HG03457 (cell line): Measurements from ENCODE around the gene LARP4B.
"Not testable (repeated sequence)": the region's sequence is repeated elsewhere in the genome, so short reads cannot be mapped to it uniquely, and the experiment has no call there.

ENCODE experiments used
- ATAC-seq: cut with Tn5 transposase; IDR thresholded peaks from one replicate; pipeline ENCODE4 v1.9.1; 2021; ENCODE audit warnings: moderate number of reproducible peaks; ENCODE audit not compliant: unreplicated experiment

LARP4B gene

DNA sequence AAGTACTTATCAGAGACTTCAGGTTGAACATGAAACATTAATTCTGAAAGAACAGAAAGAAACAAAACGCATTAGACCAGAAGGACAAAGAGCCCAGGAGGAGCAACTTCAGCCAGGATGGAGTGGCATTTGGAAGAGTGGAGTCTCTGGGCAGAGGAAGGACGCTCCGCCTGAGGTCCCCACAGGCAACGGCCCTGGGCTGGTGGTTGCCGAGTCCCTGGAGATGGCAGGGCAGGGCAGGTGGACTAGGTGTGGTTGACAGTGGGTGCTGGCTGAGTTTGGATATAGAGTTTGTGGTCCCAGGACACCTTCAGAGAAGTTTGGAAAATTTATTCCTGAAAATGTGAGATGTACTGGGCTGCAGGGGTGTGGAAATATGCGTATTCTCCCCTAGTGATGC lies 27.4 kb upstream of the LARP4B start:
- no peak for ATAC-seq

DNA sequence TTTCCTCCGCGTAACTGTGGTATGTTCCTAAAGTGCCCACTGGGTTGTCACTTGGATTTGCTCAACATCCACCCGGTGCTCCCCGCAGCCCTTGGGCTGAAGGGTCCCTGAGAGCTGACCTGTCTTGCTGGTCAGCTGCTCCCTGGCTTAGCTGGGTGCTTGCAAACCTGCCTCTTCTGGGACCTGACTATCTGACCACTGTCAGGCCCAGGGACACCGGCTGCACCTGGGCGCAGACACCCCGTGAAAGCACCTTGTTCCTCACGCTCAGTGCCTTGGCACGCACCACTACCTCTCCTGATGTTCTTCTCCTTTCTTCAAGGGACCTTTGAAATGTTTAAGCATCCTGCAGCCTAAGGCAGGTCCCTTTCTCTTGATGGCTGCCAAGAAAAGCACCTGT lies 26.6 kb upstream of the LARP4B start:
- no peak for ATAC-seq

DNA sequence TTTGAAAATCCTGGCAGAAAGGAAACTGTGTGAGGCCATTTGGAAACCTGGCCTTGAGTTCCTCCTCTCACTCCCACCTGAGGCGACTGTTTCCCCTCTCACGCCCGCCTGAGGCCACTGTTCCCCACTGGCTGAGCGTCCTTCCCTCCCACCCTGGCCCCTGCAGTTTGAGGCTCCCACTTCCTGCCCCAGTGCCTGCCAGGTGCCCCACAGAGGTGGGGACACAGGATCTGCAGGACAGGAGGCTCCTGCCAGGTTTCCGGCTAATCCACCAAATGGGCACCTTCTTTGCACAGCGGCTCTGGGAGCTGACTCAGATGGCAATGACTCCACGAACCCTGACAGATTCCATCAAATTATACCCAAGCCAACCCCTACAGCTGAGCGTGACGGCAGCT lies 24.3 kb upstream of the LARP4B start:
- no peak for ATAC-seq

DNA sequence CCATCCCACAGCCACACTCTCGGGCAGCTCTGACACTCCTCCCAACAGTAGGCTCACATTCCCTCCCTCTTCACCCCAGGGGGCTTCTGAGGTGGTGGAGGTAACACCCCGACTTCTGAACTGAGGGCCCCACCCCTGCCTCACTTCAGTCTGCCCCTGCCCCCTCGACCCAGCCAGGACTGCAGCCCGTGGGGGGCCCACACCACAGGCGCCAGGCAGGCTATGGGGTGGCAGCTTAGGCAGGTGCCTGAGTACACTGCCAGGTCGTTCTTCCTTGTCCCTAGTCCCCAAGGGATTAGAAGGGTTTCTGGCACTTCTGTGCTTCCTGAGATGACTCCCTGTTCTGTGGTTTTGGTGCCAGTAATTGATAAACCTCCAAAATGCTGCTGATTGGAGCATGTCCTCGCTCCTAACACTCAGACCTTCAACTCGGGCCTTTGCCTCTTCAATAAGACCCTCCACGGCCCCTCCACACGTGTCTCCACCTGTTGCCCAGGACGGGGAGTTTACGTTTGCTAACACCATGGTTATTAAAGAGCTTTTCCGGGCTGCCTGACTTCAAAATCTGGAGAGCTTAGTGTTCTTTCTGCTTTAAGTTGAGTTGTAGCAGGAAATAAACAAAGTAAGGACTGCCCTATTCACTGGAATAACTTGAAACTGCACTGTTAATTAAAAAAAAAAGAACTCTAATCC lies 23.8 kb upstream of the LARP4B start:
- no peak for ATAC-seq

DNA sequence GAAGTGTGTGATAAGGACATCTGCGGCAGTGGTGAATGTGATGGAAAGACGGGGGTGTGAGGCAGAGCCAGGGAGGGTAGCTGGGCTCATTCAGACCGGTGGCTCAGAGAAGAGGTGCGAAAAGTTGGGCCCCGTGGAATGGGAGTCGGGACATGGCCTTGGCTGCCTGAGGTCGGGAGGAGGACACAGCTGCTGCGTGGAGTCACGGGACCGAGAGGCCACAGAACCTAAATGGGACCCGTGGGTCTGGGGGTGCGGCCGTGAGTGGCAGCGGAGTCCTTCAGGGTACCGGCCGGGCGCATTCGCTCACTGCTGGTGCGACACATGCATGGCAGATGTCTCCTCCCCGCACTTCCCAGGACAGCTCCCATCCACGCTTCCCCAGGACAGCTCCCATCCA lies 22.9 kb upstream of the LARP4B start:
- no peak for ATAC-seq

DNA sequence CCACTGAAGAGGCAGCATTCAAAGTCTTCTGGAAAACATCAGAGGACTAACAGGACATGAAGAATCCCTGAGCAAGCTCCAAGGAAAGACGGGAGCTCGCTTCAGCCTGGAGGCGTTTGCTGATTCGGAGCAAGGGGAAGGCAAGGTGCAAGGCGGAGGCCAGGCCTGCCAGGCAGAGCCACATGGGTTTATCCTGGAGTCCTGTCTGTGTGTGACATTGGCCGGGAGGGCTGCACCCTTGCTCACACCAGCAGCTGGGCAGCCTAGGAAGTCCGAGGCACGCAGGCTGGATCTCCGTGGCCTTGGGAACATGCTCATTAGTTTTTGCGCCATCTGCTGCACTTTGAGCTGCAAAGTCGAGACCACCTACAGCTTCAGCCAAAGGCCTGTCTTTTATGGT lies 22.3 kb upstream of the LARP4B start:
- no peak for ATAC-seq

DNA sequence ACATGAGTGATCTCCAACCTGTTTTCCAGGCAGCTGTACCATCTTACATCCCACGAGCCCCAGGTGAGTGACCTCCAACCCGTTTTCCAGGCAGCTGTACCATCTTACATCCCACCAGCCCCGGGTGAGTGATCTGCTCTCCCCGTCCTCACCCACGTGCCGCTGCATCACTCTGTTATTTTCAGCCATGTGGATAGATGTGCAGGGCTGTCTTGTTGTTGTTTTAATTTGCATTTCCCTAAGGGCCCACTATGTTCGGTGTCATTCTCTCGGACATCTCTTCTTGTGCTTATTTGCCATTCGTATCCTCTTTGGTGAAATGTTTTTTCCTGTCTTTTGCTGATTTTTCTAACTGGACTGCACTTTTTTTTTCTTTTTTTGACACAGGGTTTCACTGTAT lies 17.9 kb upstream of the LARP4B start:
- ATAC-seq: no peak

DNA sequence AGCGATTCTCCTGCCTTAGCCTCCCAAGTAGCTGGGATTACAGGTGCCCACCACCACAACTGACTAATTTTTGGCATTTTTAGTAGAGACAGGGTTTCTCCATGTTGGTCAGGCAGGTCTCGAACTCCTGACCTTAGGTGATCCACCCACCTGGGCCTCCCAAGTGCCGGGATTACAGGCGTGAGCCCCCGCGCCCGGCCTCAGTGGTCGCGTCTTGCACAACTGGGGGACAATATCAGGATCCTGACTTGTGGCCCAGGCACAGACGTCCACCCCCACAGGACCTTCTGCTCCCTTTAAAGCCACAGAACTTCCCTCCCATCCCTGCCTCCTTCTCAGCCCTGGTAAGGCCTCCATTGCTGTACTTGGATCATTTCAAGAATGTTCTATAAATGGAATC lies 16.8 kb upstream of the LARP4B start:
- no peak for ATAC-seq

DNA sequence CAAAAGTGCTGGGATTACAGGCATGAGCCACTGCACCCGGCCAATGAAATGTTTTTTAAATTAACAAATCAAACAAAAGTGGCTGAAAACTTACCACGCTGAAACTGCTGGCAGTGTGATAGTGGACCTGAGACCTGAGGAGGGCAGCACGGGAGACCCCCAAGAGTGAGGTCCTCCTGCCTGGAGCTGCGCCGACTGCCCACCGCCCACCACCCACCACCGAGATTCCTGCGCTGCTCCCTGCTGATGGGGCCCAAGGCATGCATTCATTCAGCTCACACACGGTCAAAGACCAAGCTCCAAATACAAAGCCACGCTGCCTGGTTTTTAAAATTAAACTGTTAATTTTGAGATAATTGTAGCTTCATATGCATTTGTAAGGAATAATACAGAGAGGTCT lies 16.4 kb upstream of the LARP4B start:
- no peak for ATAC-seq

DNA sequence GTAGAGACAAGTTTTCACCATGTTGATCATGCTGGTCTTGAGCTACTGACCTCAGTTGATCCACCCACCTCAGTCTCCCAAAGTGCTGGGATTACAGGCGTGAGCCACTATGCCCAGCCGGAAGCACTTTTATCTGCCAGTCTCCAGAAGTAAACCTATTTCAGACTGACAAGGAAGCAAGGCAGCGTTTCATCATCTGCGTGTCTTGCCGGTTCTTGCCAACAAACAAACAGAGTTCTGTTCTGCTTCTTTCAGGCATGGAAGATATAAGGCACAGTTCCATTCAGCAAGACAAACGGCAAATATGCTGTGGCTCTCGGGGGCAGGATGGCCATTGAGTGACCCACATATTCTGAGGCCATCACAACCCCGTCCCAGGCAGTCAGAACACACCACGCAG lies 15.5 kb upstream of the LARP4B start:
- no peak for ATAC-seq

DNA sequence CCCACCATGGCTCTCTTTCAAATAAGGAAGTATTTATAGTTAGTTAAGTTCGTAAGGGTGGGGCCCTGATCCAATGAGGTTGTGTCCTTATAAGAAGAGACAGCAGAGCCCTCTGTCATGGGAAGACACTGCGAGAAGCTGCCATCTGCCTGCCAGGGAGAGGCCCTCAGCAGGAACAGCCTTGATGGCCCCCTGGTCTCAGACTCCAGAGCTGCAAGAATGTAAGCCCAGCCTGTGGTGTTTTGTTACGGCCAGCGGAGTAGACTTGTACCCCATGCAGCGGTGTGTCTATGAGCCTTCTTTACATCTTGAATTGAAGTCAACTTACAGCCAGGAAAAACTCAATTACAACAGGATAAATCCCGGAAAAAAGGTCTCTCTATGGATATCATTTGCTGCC lies 14.3 kb upstream of the LARP4B start:
- ATAC-seq: no peak

DNA sequence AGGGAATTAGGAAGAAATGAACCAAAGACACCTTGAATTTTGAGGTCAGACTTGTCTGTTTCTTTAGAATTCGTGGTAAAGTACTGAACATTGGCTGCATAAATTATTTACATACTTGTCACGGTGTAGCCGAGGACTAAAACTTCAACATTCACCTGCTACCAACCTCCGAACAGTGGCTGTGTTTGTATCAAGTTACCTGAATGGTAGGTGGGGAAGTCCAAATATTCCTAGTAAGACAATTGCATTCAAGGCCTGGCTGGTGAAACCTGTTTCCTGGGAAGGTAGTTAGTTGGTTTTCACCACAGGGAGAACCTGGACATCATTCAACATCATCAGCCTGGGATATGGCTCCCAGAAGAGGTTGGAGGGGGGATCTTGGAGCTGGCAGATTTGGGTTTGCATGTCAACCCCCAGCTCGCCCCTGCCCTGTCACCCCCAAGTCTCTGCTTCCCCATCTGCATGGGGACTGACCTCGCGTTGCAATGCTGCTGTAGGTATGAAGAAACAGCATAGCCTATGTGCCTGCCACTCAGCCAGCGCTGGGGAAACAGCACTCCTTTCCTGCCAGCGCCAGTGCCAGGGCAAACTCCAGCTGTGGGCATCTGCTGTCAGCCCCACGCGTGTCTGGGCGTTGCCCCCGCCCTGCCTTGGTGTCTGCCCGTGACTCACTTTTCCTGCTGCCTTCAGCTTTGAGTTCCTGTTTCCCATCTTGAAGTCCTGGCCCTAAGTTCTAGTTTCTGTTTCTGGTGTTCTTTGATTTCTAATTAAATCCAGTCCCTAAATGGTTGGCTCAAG lies 12.7 kb upstream of the LARP4B start:
- ATAC-seq: no peak

DNA sequence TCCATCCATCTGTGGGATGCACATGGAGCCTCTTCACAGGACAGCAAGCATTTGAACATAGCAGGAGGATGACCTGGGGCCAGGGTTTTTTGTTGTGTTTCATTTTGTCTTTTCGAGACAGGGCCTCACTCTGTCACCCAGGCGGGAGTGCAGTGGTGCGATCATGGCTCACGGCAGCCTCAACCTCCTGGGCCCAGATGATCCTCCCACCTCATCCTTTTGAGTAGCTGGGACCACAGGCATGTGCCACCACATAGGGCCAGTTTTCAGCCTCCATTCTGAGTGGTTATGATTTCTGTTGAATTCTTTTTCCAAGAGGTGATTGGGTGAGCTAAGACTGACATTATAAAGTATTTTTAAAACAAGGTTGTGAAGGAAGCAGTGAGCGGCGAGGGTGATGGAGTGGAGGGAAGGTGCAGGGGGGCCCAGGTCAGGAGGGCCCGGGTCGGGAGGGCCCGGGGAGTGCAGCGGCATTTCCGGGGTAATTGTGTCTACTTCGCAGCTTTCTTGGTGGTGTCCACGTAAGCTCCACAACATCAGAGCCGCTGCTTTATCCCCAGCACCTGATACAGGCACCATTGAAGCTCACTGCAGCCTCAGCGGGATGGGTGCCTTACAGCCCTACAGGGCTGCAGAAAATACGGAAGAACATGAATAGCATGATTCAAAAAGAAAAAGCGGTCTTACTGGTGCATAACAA lies 12.0 kb upstream of the LARP4B start:
- no peak for ATAC-seq

DNA sequence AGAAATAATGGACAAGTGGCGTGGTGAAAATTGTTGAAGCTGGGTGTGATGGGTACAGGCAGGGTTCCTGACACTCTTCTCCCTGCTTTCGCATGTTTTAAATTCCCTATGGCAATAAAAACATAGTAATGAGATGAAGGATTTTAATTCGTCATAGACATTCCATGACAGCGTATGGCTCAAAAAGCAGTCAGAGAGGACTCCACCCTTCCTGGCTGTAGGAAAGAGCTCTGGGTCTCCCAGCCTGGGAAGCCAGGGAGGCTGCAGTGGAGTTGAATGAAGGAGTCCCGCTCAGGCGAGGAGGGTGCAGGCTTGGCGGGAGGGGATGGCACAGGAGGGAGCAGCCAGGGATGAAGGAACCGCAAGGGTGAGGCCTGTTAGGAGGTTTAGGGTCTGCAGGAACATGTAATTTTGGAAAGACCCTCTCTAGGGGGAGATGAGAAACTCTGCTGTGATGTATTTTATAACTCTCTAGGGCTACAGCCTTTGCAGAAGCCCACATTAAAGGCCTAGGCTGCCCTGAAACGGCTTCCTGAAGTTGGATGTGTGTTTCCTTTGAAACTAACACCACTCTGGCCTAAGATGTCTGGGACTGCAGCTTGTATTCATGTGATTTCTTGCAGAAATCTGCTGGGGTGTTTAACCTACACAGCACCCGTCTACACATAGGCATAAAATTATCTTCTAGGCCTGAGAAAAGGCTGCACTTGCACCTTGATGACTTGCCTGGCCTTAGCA lies 7.6 kb upstream of the LARP4B start:
- no peak for ATAC-seq

DNA sequence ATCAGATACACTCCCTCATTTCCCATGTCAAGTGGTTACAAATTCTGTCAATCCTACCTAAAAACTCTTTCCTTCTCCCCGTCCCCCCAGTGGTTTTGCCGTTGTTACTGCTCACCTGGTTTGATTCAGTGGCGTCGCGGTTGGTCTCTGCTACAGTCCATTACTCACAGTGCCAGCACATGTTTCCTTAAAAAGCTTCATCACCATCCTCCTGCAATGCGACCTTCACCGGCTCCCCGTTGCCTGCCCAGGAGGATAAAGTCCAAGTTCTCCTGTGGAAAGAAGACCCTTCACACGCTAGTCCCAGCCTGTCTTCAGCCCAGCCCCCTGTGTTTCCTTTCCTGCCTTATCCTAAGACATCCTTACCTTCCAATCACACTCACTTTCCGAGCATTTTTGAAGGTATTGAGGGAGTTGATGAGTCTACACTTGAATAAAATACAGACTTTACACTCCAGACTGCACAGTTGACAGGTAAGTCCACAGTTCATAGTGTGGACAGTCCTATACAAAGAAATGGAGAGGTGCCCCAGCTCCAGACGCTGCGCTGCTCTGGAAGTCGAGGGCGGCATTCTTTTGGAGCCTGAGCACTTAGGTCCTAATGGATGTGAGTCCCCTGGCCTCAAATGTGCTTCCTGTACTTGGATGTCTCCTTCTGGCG lies 3.4 kb upstream of the LARP4B start:
- ATAC-seq: no peak

DNA sequence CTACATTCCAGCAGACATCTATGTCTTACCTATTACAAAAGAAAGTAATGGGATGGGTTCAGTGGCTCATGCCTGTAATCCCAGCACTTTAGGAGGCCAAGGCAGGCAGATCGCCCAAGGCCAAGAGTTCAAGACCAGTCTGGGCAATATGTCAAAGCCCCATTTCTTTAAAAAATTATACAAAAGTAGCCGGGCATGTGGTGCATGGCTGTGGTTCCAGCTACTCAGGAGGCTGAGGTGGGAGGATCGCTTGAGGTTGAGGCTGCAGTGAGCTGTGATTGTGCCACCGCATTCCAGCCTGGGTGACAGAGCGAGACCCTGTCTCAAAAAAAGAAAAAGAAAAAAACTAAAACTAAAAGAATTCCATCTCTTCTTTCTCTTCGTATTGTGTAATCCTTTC lies 2.7 kb upstream of the LARP4B start:
- ATAC-seq: not testable (repeated sequence)

DNA sequence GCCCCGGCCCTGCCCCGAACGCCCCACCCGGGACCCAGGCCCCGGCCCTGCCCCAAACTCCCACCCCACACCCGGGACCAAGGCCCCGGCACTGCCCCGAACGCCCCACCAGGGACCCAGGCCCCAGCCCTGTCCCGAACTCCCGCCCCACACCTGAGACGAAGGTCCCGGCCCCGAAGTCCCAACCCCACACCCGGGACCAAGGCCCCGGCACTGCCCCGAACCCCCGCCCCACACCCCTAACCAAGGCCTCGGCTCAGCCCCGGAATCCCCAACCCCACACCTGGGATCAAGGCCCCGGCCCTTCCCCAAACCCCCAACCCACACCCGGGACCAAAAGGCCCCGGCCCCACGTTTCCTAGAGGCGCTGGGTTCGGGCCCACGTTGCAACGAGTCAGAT lies 1.1 kb upstream of the LARP4B start:
- no peak for ATAC-seq

DNA sequence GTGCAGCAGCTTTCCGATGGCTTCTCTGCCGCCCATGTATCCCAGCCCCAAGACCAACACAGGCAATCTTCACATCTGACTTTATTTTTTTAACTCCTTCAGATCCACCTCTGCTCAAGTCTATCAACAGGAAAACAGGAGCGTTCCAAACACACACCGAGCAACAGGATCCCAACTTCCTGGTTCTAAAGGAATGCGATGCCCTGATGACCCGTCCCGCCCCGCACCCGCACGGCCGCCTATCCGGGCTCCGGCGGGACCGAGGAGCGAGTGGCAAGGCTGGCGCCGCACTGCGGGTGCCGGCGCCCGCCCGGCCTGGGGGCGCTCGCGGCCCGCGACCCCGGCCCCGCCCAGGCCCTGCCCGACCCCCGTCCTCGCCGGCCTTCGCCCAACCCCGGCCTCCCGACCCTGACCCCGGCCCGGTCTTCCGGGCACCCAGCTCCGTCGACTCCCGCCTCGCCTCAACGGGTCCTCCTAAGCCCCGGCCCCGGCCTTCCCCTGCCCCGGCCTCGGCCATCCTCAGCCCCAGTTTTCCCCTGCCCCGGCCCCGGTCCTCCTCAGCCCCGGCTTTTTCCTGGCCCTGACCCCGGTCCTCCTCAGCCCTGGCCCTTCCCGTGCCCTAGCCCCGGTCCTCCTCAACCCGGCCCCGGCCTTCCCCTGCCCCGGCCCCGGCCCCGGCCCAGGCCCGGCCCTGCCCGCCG lies 730 bp downstream of the LARP4B start:
- ATAC-seq: no peak

DNA sequence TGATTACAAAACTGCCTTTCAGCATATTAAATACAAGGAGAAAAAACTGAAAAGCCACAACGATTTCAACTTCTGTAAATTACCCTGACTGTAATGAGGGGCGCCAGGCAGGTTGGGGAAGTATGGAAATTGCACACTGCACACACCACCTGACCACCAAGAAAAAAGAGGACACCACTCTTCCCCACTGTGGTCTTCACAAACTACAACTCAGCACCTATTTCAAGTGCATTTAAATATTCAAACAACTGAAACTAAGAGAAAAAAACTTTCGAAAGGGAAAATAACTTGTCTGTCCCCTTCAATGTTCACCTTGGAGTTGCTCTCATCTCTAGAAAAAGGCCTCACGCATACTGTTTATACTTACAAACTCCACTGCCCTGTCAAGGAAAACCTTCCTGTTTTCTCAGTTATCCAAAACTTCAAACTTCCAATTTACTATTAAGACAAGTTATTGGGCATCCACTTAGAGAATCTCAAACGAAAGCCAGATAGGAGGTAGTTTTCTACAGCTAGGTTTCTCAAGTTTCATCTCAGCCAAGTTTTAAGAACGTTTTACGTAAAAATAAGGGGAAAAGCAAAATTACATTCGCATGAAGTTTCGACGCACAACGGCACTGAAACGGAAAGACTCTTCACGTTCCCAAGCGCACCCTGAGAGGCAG lies 1.4 kb downstream of the LARP4B start:
- ATAC-seq: no peak

DNA sequence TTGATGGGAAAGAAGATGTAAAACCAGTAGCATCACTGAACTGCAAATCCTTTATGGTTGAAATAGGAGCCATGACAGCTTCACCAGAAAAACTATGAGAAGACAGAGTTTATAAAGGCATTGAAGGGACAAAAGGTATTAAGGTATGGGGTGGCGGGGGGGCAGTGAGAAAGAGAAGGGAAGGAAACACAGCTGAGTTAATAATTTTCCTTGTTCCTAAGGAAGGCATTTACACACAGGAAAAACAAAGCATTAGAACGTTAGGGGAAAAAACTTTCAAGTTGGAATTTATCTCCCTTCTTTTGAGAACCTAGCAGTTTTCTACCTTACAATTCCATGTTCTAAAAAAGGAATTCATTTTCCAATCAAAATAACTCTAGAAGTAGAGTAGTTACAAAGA lies 4.4 kb downstream of the LARP4B start:
- ATAC-seq: no peak
